Left ventricle myocardium inferior (tissue), 1 donor: ENCODE data around the gene CEACAM1. TPM values are rescaled to one million over a fixed set of nuclear protein-coding genes. Genes with fewer than 3 reads are reported as not detected.
"Not testable (repeated sequence)": the region's sequence is repeated elsewhere in the genome, so short reads cannot be mapped to it uniquely, and the experiment has no call there.

Source experiments
- DNase-seq: peaks from one replicate; pipeline ENCODE4 v3.0.0-alpha.2; 2020
- H3K27ac ChIP-seq: fragments of 200-600 bp; replicated peaks from 2 replicates; pipeline ENCODE4 v1.8.0; 2021
- H3K27me3 ChIP-seq: fragments of 200-600 bp; 2 replicates; pipeline ENCODE4 v1.8.0; 2021; ENCODE audit warnings: low read depth
- H3K36me3 ChIP-seq: fragments of 200-600 bp; 2 replicates; pipeline ENCODE4 v1.8.0; 2021
- H3K4me1 ChIP-seq: fragments of 200-600 bp; 2 replicates; pipeline ENCODE4 v1.8.0; 2021
- H3K4me3 ChIP-seq: fragments of 200-600 bp; 2 replicates; pipeline ENCODE4 v1.8.0; 2021; ENCODE audit warnings: mild to moderate bottlenecking, moderate library complexity
- H3K9me3 ChIP-seq: fragments of 200-600 bp; replicated peaks from 2 replicates; pipeline ENCODE4 v1.8.0; 2021
- intact Hi-C: fragments of 100-400 bp; cut with micrococcal nuclease; formaldehyde crosslinking; loops from one replicate; pipeline ENCODE4 v1.11.0; 2022
- total RNA-seq: library from RNA; stranded (reverse); fragmentation: NEBNext Ultra II Directional; extraction: Animal tissue kit (Norgen Biotek cat#: 25700); gene quantifications from one replicate; pipeline ENCODE4 v1.2.1, GENCODE V29; 2021
- TF ChIP-seq, protein P1 (sequence below): fragments of 200-600 bp; IDR thresholded peaks from 2 replicates; pipeline ENCODE4 v1.8.0; 2021; ENCODE audit warnings: antibody characterized with exemption, mild to moderate bottlenecking, borderline replicate concordance
- donor health status: DM: no; HTN: yes; CAD: no; lungs with severe emphysema.

Gene CEACAM1
- total RNA-seq, 1 donor from 2014 or later, result 3.4 TPM

DNA sequence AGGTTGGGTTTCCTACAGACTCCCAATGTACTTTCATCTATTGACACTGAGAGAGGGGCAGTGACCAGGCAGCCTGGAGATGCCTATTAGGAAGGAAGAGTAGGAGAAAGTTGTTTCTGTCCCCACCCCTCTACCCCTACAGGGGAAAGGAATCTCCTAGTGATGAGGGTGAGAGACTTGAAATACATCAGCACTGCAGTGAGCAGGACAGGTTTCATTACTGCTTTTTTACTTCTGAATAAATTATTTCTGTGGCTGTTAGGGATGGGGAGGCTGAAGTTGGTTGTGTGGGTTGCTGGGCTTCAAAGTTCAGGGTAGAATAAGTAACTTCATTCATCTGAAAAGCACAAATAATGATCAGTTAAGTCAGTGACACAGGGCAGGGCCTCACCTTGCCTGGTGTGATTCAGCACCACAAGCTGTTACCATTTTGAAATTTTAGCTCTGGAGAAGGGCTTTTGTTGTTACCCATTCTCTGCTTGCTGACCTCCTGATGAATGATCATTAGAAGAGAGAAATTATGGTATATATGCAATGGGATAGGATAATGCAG lies 19.3 kb downstream of the CEACAM1 start:
- no peak overlapping the region for H3K4me3 ChIP-seq
- H3K36me3 ChIP-seq, result no peaks in the 10 kb centered on the region
- H3K4me1 ChIP-seq, result no peaks in the 10 kb centered on the region
- DNase-seq, result no peak
- no peaks in the 10 kb centered on the region for H3K9me3 ChIP-seq
- TF ChIP-seq, protein P1, sequence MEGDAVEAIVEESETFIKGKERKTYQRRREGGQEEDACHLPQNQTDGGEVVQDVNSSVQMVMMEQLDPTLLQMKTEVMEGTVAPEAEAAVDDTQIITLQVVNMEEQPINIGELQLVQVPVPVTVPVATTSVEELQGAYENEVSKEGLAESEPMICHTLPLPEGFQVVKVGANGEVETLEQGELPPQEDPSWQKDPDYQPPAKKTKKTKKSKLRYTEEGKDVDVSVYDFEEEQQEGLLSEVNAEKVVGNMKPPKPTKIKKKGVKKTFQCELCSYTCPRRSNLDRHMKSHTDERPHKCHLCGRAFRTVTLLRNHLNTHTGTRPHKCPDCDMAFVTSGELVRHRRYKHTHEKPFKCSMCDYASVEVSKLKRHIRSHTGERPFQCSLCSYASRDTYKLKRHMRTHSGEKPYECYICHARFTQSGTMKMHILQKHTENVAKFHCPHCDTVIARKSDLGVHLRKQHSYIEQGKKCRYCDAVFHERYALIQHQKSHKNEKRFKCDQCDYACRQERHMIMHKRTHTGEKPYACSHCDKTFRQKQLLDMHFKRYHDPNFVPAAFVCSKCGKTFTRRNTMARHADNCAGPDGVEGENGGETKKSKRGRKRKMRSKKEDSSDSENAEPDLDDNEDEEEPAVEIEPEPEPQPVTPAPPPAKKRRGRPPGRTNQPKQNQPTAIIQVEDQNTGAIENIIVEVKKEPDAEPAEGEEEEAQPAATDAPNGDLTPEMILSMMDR, result no peak
- no peaks in the 10 kb centered on the region for H3K27me3 ChIP-seq
- intact Hi-C loops, result no loop called here
- no peak overlapping the region for H3K27ac ChIP-seq

DNA sequence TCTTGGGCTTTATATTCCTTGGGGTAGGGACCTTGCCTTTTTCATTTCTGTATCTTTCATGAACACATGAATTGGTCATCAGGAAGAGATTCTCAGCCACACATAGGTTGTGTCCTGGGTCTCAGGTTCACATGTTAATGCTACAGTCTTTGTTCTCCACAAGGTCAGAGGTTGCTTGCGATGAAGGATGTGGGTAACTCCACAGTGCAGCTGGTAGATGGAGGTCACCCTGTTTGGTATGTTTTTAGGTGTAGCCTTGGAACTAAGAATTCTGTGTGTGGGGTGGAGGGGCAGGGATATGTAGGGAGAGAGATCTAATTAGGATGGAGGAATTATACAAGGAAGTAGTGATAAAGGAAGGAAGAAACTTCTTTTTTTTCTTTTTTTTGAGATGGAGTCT lies 23.2 kb downstream of the CEACAM1 start:
- H3K4me3 ChIP-seq, result no peak overlapping the region
- no peak overlapping the region for H3K27ac ChIP-seq
- intact Hi-C loops, result no loop called here
- no peaks in the 10 kb centered on the region for H3K9me3 ChIP-seq
- TF ChIP-seq, protein P1, result no peak
- DNase-seq, result no peak
- no peaks in the 10 kb centered on the region for H3K4me1 ChIP-seq
- no peaks in the 10 kb centered on the region for H3K27me3 ChIP-seq
- H3K36me3 ChIP-seq, result no peaks in the 10 kb centered on the region

DNA sequence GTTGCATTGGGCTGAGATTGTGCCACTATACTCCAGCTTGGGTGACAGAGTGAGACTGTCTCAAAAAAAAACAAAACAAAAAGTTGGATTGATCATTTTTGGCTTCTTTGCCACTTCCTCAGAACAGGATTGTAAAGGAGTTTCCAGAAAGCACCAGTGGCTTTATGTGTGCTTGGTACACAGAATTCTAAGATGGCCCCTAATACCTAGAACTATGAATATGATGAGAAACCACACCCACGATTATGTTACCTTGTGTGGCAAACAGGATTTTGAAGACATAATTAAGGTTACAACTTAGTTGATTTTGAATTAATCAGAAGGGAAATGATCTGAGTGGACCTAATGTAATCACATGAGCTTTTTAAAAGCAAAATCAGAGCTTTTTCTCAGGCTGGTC lies 26.5 kb downstream of the CEACAM1 start:
- no peaks in the 10 kb centered on the region for H3K9me3 ChIP-seq
- no peak for DNase-seq
- H3K27ac ChIP-seq, result no peak overlapping the region
- TF ChIP-seq, protein P1, result no peak
- intact Hi-C loops, result no loop called here
- peaks cover 22% of the 10 kb centered on the region for H3K4me1 ChIP-seq
- H3K27me3 ChIP-seq, result no peaks in the 10 kb centered on the region
- H3K4me3 ChIP-seq, result no peak overlapping the region
- H3K36me3 ChIP-seq, result no peaks in the 10 kb centered on the region

DNA sequence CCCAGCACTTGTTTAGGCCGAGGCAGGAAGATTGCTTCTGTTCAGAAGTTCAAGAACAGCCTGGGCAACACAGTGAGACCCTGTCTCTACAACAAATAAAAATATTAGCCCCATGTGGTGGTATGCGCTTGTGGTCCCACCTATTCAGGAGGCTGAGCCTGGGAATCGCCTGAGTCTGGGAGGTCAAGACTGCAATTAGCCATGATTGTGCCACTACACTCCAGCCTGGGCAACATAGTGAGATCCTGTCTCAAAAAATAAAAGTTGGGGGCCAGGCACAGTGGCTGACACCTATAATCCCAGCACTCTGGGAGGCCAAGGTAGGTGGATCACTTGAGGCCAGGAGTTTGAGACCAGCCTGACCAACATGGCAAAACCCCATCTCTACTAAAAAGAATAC lies 27.0 kb downstream of the CEACAM1 start:
- H3K9me3 ChIP-seq, intact Hi-C loops, DNase-seq, H3K27me3 ChIP-seq, H3K27ac ChIP-seq, H3K4me3 ChIP-seq, H3K36me3 ChIP-seq: not testable (repeated sequence)
- peaks cover 26% of the 10 kb centered on the region for H3K4me1 ChIP-seq

DNA sequence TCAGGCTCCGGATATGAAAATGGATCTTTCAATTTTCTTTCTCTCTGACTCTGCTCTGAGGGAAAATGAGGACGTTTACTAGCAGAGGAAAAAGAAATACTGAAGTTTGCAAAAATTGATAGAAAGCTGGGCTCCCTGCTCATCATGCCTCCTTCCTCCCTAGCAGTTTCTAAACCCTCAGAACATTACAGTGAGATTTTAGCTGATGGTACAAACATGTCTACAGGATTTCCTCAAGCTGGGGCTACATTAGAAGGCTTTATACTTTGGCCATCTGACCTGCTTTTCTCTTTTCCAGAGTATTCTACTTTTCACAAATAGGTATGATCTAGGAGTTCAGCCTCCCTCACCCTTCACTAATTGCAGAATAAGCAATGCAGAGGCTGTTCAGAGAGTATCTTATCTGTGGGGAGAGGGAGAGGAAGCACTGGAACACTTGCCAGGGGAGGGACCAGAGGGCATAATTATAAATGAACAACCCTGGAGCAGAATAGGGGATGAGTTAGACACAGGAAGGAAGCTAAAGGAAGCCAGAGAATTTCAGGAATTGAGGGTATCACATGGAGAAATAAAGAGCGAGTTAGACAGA lies 30.0 kb downstream of the CEACAM1 start:
- TF ChIP-seq, protein P1, result no peak
- no peak overlapping the region for H3K4me3 ChIP-seq
- H3K27ac ChIP-seq, result peak overlapping the region; percentile 45
- no peak for DNase-seq
- peaks cover 29% of the 10 kb centered on the region for H3K4me1 ChIP-seq
- H3K27me3 ChIP-seq, result no peaks in the 10 kb centered on the region
- H3K9me3 ChIP-seq, result no peaks in the 10 kb centered on the region
- intact Hi-C loops, result no loop called here
- H3K36me3 ChIP-seq, result no peaks in the 10 kb centered on the region

DNA sequence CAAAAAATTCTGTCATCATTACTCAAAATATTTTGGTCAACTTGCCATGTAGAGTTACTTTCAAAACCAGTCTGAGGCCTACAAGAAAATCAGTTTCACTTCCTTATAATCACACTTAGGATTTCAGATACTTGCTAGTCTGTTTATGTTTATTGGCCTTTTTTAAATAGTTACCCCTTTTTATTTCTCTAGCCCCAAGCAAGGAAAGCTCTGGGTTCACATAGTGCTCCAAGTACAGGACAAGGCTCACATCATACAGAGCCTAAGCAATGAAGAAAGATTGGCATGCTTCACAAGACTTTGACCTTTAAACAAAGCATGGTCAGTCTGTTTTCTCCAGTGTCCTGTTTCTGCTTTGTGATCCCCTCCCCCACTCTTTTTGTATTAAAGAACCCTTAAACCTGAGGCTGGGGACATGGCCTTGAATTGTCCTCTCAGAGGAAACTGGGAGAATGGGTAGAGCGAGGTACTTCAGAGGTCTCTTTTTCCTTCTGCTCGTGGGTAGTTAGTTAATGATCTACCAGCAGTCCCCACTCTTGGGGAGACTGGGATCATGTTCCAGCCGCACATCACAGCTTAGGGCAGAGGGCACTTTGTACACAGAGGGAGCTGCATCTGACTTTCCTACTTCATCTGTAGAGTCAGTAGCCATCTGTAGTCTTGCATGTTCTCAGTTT lies 30.7 kb downstream of the CEACAM1 start:
- no peaks in the 10 kb centered on the region for H3K36me3 ChIP-seq
- peak overlapping the region; percentile 45 for H3K27ac ChIP-seq
- intact Hi-C loops, result no loop called here

More for the DNA sequence above, 30.7 kb downstream of the CEACAM1 start:
- Histone ChIP-seq H3K4me1 (peaks cover 32% of the 10 kb centered on the region), H3K27me3 (no peaks in the 10 kb centered on the region), H3K9me3 (no peaks in the 10 kb centered on the region), H3K4me3 (no peak overlapping the region)
- TF ChIP-seq, protein P1, result no peak
- no peak for DNase-seq
